Stimulated activated naive CD4-positive, alpha-beta T cell (primary cell): Measurements from ENCODE around the gene MPIG6B.

ENCODE experiments used
- DNase-seq, 6 experiments: peaks; one replicate each; lab custom pipeline; 2025; lab: John Stamatoyannopoulos, UW

MPIG6B gene

DNA sequence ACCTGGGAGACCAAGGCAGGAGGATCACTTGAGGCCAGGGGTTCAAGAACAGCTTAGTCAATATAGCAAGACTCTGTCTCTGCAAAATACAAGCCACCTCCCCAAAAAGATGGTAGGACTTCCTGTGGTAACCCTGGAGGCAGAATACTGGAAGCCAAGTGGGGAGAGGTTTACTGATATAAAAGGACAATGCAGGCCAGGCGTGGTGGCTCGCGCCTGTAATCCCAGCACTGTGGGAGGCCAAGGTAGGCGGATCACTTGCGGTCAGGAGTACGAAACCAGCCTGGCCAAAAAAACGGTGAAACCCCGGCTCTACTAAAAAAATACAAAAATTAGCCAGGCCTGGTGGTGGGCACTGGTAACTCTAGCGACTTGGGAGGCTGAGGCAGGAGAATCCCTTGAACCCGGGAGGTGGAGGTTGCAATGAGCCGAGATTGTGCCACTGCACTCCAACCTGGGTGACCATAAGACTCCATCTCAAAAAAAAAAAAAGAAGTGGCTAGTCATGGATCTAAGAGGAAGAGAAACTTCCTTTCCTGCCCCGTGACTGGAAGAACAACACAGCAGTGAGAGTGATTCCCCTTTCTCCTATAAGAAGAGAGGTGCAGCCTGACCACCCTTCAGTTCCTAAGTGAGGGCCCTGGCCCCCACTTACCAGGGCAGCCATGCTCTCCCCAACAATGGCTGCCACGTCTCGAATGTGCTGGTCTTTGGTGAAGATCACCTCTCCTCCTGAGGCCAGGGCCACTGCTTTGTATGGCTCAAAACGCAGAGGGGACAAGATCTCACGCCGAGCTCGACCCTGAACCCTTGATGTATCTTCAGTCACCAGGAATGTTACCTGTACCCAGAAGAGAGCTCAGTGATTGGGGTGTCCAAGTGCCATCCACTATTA, 45.4 kb downstream of the MPIG6B start:
- DNase-seq = no peak

DNA sequence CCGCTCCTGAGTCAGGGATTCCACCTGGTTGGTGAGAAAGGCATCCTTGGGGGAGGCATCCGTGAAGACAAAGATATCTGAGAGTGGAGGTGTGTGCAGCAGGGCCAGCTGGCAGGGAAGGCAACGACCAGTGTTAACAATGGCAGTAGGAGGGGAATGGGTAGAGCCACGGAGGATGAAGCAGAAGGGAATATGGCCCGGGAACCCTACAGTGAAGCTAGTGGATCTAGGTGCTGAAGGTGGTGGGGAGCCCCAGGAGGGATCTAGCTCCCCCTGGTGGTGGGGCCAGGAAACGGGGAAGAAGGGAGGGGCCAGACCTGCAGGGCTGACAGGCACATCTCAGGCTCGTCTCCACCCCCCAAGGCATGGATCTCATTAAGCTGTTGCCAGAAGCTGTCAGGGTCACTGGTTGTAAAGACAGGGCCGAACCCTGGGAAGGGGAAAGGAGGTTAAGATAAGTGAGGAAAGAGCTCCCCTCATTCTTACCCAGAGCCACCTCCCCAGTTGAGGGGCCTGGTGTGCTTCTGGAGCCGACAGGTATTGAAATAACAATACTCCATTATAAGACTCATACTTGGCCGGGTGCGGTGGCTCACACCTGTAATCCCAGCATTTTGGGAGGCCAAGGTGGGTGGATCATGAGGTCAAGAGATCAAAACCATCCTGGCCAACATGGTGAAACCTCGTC, 46.7 kb downstream of the MPIG6B start:
- DNase-seq = peak; percentile 25 to 74 (median 66)

DNA sequence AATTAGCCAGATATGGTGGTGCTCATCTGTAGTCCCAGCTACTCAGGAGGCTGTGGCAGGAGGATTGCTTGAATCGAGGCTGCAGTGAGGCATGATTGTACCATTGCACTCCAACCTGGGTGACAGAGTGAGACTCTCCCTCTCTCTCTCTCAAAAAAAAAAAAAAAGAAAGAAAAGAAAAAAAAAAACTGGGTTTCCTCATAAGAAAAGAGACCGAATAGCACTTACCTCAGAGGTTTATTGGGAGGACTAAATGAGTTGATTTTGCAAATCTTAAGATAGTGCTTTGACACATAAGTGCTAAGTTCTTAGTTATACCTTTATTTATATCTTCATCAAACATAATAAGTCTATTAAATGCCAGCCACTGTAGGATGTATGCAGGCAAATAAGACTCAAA, 47.7 kb downstream of the MPIG6B start:
- DNase-seq = peak in 1 of 6 experiments; percentile 7

DNA sequence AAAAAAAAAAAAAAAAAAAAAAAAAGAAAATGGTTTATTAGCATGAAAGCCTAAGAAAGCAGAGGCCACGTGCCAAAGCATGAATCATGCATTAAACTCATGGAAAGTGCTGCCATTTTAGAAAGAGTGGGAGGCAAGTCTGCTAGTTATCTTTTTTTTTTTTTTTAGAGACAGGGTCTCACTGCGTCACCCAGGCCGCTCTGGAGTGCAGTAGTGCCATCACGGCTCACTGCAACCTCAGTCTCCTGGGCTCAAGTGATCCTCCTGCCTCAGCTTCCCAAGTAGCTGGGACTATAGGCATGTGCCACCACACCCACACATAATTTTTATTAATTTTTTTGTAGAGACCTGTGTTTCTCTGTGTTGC, 48.8 kb downstream of the MPIG6B start:
- peak in 4 of 6 experiments; percentile 5 to 63 (median 22) for DNase-seq

DNA sequence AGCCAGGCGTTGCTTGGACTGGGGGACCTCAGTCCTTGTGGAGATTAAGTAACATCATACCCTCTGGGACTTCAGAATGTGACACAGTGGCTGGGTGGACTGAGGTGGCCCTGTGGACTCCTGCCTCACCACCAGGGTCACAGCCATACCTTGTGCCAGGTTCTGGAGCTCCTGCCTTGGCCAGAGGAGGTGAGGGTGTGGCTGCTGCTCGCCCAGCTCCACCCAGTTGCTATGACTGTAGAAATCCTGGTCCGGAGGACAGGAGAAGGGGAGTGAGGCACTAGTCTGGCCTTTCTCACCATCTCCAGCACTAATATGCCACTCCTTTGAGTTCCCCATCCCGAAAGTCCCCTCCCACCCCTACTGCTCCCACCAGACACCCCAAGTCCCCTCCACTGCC, 52.0 kb downstream of the MPIG6B start:
- DNase-seq = no peak

DNA sequence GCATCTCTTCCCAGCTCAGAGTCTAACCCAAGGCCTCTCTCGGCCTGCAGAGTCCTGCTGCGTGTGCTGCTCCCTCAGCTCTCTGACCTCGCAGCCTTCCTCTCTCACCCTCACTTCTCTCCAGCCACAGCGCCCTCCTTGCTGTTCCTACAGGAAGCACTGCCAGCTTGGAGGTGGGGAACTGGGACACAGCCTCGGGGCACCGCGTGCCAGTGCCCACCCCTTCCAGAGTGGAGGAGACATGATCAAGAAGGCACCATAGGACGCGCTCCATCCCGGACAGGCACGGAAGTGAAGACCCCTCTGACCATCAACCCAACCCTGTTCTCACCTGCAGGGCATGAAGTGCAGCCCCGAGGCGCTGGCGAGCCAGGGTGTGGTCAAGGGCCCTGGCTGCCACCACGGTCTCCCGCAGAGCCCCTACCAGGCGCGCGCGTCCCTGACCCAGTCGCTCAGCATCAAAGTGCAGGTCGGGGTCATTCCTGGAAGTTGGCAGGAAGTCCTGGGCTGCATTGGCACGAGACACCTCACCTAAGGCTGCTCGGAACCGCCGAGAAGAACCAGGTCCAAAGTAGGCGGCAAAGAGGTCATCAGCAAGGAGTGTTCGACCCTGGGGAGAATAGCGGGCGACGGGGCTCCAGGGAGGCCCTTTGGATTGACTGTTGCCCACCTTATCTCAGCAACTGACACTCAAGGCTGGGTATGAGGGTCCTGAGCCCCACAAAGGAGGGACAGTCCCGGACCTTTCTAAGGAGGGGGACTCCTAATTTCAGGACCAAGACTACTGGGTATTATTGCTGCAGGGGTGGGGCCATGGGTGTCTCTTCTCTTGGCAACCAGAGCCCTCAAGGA, 52.7 kb downstream of the MPIG6B start:
- DNase-seq = no peak
